HFF-Myc (cell line): Measurements from ENCODE around the gene SNRNP48.

Experiments used
- DNase-seq: peaks from one replicate; pipeline ENCODE4 v3.0.0-alpha.2; 2011; ENCODE audit warnings: low read depth; ENCODE audit errors: extremely low read depth
- H3K4me3 ChIP-seq: replicated peaks from 2 replicates; pipeline ENCODE4 v1.5.1; 2011; ENCODE audit warnings: low read depth, mild to moderate bottlenecking, control low read depth, low read length
- TF ChIP-seq, protein P1 (sequence below): IDR thresholded peaks from 2 replicates; pipeline ENCODE4 v1.5.1; 2012; ENCODE audit warnings: mild to moderate bottlenecking, low read depth, low read length, control low read depth; ENCODE audit errors: missing control alignments

SNRNP48 gene

DNA sequence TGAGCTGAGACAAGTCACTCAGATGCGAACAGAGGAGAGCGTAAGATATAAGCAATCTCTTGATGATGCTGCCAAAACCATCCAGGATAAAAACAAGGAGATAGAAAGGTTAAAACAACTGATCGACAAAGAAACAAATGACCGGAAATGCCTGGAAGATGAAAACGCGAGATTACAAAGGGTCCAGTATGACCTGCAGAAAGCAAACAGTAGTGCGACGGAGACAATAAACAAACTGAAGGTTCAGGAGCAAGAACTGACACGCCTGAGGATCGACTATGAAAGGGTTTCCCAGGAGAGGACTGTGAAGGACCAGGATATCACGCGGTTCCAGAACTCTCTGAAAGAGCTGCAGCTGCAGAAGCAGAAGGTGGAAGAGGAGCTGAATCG, 9.5 kb upstream of the SNRNP48 start:
- TF ChIP-seq, protein P1, sequence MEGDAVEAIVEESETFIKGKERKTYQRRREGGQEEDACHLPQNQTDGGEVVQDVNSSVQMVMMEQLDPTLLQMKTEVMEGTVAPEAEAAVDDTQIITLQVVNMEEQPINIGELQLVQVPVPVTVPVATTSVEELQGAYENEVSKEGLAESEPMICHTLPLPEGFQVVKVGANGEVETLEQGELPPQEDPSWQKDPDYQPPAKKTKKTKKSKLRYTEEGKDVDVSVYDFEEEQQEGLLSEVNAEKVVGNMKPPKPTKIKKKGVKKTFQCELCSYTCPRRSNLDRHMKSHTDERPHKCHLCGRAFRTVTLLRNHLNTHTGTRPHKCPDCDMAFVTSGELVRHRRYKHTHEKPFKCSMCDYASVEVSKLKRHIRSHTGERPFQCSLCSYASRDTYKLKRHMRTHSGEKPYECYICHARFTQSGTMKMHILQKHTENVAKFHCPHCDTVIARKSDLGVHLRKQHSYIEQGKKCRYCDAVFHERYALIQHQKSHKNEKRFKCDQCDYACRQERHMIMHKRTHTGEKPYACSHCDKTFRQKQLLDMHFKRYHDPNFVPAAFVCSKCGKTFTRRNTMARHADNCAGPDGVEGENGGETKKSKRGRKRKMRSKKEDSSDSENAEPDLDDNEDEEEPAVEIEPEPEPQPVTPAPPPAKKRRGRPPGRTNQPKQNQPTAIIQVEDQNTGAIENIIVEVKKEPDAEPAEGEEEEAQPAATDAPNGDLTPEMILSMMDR: no peak
- H3K4me3 ChIP-seq: no peak overlapping the region

DNA sequence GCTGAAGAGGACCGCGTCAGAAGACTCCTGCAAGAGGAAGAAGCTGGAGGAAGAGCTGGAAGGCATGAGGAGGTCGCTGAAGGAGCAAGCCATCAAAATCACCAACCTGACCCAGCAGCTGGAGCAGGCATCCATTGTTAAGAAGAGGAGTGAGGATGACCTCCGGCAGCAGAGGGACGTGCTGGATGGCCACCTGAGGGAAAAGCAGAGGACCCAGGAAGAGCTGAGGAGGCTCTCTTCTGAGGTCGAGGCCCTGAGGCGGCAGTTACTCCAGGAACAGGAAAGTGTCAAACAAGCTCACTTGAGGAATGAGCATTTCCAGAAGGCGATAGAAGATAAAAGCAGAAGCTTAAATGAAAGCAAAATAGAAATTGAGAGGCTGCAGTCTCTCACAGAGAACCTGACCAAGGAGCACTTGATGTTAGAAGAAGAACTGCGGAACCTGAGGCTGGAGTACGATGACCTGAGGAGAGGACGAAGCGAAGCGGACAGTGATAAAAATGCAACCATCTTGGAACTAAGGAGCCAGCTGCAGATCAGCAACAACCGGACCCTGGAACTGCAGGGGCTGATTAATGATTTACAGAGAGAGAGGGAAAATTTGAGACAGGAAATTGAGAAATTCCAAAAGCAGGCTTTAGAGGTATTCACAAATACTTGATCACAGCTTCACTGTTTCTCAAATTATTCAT, 8.9 kb upstream of the SNRNP48 start:
- no peak overlapping the region for H3K4me3 ChIP-seq
- TF ChIP-seq, protein P1: no peak
- no peak for DNase-seq

More for the DNA sequence above, 9.5 kb upstream of the SNRNP48 start:
- DNase-seq: no peak

DNA sequence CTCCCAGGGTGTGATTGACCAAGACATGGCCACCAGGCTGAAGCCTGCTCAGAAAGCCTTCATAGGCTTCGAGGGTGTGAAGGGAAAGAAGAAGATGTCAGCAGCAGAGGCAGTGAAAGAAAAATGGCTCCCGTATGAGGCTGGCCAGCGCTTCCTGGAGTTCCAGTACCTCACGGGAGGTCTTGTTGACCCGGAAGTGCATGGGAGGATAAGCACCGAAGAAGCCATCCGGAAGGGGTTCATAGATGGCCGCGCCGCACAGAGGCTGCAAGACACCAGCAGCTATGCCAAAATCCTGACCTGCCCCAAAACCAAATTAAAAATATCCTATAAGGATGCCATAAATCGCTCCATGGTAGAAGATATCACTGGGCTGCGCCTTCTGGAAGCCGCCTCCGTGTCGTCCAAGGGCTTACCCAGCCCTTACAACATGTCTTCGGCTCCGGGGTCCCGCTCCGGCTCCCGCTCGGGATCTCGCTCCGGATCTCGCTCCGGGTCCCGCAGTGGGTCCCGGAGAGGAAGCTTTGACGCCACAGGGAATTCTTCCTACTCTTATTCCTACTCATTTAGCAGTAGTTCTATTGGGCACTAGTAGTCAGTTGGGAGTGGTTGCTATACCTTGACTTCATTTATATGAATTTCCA, 4.6 kb upstream of the SNRNP48 start:
- TF ChIP-seq, protein P1: no peak
- no peak for DNase-seq
- H3K4me3 ChIP-seq: no peak overlapping the region

DNA sequence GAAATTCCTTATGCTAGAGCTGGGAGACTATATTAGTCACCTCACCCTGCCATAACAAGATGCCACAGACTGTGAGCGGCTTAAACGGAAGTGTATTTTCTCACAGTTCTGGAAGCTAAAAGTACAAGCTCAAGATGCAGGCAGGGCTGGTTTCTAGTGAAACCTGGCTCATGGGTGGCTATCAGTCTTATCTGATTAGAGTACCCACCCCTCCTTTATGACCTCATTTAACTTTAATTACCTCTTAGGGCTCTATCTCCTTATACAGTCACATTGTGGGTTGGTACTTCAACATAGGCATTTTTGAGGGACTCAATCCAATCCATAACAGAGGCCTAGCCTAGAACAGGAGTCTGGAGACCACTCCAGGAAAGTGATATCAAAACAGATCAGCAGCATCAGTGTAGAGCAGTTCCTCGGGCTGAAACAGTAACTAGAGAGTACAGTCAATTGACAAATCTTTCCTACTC, 2.3 kb upstream of the SNRNP48 start:
- H3K4me3 ChIP-seq: no peak overlapping the region
- no peak for DNase-seq
- TF ChIP-seq, protein P1: no peak

DNA sequence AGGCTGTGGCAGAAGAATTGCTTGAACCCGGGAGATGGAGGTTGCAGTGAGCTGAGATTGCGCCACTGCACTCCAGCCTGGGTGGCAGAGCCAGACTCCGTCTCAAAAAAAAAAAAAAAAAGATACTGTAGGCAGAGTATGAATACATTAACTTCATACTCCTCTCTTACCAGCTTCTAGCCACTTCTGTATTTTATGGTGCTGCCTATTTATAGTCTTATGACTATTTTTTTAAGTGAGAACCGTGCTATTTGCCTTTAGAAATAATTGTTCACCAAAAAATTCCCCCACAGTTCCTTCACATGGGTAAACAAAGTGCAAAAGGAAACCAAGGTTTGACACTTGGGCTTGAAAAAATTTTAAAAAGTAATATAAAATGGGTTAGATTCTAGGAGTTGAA, 1.5 kb upstream of the SNRNP48 start:
- TF ChIP-seq, protein P1: no peak
- H3K4me3 ChIP-seq: no peak overlapping the region
- DNase-seq: no peak

DNA sequence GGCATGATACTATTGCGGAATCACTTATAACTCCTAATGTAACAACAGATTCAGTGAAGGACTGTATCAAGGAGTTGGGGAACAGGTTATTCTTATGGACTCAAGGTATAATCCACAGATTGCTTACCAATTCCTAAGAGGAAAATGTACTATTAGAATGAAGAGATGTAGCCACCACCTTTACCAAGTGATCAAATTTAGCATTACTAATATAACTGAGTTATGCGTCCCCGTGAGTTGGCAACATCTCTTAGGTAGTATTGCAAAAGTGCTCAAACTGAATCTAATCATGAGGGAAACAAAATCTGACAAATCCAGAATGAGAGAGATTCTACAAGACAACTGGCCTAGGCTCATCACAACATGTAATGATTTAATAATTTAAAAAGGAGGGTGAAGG, 777 bp upstream of the SNRNP48 start:
- TF ChIP-seq, protein P1: no peak
- no peak overlapping the region for H3K4me3 ChIP-seq

More for the DNA sequence above, 777 bp upstream of the SNRNP48 start:
- no peak for DNase-seq
